ENCODE data around the gene MOB3A.
A peak's percentile ranks its signal among the peaks of the same experiment; 100 is the strongest.

The MOB3A gene

DNA sequence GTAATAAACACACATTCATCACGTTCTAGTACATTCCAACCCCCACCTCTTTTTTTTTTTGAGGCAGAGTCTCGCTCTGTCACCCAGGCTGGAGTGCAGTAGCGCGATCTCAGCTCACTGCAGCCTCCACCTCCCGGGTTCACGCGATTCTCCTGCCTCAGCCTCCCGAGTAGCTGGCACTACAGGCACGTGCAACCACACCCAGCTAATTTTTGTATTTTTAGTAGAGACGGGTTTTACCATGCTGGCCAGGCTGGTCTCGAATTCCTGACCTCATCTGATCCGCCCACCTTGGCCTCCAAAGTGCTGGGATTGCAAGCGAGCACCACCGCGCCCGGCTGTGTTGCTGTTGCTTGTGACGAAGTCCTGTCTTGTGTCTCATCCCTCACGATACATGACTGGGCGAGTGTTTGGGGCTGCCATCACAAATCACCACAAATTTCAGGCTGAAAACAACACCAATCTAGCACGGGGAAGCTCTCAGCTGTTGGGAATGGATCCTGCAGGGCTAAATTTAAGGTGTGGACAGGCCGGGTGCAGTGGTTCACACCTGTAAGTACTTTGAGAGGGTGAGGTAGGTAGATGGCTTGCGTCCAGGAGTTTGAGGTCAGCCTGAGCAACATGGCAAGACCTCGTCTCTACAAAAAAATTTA lies 15.7 kb downstream of the MOB3A start:
- no peak for FAIRE-seq

DNA sequence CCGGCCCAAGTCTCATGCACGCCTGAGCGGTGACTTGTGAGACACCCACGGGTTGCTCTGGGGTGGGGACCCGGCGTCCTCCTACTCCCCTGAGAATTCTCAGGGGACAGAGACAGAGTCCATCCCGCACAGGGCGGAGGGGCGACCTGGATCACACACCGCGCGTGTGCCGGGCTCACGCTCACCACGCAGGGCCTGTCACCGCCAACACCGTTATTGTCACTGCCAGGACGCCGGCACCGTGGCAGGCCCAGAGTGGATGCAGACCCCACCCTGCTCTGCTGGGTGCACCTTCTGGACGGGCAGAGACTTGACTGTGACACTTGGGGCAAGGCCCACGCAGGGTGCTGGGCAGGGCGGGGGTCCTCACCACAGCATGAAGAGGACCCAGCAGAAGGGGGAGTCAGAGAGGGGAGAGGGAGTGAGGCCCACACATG lies 16.2 kb downstream of the MOB3A start:
- FAIRE-seq, result no peak

DNA sequence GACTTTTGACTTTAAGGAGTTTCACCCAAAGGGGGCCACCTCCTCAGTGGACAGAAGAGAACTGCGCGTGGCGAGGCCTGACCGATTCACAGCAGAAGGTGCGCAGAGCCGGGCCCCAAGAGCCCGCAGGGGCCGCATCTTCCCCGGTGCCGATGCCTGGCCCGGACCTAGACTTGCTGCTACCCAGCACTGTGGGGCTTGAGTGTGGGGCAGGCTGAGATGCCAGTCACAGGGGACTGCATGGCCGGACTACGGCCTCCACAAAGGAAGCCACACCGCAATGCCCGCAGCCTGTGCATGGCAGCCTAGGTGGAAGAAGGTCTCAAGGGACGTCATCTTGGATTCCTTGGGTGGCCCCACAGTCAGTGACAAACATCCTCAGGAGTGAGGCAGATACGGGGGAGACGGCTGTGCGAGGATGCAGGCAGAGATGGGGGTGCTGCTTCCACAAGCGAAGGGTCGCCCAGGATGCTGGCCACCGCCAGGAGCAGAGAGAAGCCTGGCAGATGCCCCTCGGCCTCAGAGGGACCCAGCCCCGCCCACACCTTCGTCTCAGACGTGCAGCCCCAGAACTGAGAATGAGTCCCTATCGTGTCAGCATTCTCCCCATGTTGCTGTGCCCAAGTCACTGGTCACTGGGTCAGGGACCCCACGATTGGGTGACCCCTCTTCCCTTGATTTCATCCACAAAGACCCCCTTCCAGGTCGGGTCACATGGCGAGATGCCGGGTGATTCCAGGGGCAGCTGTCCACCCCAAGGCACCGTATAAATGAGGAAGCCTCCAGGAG lies 16.9 kb downstream of the MOB3A start:
- FAIRE-seq, result no peak

DNA sequence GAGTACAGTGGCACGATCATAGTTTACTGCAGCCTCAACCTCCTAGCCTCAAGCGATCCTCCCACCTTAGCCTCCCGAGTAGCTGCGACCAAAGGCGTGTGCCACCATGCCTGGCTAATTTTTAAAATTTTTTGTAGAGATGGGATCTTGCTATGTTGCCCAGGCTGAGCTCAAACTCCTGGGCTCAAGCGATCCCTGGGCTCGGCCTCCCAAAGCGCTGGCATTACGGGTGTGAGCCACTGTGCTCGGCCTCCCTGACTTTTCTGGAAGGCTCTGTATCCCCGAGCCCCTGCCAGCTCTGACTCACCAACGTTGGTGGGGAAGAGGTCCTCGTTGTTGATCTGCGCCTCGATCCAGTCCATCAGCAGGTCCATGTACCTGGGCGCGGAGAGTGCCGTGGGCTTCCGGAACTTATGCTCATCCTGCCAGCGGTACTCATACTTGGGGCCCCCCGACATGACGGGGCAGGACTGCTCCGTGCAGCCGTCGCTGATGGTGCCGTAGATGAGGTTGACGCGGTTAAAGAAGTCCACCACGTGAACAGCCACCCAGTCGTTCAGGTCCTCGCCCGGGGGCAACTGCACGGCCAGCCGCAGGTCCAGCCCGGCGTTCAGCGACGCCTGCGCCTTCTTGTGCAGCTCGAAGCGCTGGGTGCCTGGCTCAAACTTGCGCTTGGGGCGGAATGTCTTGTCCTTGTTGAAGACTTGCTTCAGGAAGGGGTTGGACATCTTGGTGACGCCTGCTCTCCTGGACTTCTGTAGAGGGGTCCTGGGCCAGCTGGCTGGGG lies 18.1 kb downstream of the MOB3A start:
- no peak for FAIRE-seq

DNA sequence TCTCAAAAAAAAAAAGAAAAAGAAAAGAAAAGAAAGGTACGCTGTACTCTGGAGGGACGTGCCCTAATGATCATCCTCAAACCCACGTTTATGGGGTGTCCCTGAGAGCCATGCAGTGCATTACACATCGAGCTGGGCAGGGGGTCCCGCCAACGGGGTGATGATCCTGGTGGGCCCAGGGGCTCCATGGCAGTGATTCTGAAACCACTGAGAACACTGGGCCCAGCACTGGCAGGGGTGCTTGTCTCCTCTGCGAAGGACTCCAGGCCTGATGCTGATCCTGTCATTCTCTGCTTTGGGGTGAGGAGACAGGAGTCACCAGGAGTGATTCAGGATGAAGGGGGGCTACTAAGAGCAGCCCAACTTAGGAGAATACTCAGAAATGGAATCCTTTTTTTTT lies 18.7 kb downstream of the MOB3A start:
- no peak for FAIRE-seq

DNA sequence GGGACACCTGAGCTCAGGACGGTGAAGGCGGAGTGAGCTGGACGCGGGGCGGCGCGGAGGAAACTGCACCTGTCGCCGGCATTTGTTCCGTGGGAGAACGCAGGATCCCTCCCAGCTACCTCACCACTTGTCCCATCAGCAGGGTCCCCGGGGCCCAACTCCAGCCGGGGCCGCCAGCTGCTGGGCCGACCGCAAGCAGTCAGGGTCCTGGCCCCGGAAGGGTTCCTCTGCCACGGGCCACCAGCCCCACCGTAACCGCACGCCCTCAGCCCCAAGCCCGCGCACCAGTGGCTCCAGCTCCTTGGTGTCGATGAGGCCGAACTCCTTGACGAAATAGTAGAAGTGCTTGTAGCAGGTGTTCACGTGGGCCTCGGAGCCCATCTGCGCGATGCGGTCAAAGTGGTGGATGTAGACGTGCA lies 19.6 kb downstream of the MOB3A start:
- FAIRE-seq, result no peak

GRCh38 chr19:2072757-2073551 lies 23.2 kb downstream of the MOB3A start:
- FAIRE-seq, result no peak

DNA sequence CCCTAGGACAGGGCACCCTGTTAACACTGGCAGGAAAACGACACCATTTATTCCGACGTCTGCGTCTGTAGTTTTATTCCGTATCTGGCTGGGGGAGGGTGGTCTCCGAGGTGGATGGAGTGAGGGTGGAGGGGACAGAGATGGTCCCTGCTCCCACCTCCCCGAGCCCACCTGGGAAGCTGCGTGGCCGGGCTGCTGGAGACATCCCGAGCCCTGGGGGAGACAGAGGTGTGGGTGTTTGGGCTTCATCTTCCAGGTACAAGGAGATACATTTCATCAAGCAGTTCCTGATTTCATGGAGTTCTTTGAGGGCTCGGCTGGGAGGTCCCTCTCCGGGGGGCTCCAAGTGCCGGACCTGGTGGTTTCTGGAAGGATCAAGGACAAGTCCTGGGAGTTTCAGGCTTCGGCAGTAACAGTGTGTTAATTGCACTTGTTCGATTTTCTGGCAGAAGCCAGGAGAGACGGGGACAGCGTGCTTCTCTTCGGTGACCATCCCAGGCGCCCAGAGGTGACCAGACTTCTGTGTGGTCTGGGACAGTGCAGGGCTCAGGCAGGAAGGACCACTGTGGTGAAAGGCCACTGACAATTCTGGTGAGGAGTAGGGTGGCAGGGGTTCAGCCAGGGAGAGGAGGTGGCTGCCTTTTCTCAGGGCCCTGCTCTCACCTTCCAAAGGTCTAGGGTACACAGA lies 25.0 kb downstream of the MOB3A start:
- FAIRE-seq, result no peak

GRCh38 chr19:2070436-2070827 lies 25.7 kb downstream of the MOB3A start:
- FAIRE-seq, result no peak

- no peak for FAIRE-seq
Measured at GRCh38 chr19:2064788-2065524, 31.2 kb downstream of the MOB3A start.

DNA sequence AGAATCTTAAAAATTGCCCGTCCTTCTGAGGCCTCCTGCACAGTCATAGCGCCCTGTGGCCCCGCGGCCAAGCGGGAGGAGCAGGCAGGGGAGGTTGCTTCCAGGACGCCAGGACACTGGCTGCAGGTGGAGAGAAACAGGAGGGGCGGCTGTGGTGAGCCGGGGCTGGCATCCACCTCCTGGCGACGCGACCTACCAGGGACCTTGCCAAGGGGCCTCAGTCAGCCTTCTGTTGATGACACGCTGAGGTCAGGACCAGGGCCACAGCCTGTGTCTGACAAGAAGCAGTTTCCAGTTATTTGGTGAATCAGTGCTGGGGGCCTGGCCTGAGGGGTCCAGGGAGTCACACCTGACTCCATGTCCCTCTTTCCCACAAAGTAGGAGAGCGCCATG lies 31.7 kb downstream of the MOB3A start:
- no peak for FAIRE-seq

- no peak for FAIRE-seq
Measured at GRCh38 chr19:2063824-2064223, 32.3 kb downstream of the MOB3A start.

GRCh38 chr19:2062770-2063169 lies 33.4 kb downstream of the MOB3A start:
- no peak for FAIRE-seq

GRCh38 chr19:2062389-2062729 lies 33.8 kb downstream of the MOB3A start:
- no peak for FAIRE-seq

DNA sequence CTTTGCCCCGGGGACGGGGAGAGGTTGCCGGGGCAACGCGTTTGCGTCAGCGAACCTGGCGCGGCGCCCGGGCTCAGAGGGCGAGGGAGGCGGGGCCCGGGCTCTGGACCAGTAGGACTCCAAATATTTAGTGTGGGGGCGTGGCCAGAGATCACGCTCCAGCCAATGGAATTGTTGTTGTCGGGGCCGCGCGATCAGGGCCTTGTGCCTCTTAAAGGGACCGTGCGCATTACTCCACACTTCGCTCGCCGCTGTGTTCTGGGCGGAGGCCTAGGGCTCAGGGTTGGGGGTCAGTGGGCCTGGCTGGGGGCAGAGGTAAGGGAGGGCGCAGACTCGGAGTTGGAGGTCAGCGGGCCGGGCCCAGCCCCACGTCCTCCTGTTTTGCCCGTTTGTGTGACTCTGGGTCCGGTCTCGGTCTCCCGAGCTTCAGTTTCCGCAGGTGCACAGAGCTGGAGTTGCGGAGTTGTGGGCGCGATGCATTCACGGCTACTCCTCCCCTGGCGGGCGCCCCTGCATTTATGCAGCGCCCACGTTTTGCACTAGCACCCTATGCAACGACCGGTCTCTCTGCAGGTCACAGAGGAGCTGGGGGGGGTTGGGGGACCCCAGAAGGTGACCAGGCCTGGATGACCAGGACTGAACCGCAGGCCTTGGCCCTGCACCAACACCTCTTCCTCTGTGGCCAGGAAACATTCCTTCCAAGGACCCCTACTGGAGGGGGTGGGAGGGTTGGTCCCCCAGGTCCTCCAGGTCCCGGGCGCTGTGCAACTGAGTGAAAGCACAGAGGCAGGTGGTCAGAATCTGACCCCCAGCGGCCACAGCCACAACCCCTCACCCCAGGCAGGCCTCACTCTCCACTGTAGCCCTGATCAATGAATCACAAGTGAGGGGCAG lies 34.4 kb downstream of the MOB3A start:
- peak; percentile 92 for FAIRE-seq

DNA sequence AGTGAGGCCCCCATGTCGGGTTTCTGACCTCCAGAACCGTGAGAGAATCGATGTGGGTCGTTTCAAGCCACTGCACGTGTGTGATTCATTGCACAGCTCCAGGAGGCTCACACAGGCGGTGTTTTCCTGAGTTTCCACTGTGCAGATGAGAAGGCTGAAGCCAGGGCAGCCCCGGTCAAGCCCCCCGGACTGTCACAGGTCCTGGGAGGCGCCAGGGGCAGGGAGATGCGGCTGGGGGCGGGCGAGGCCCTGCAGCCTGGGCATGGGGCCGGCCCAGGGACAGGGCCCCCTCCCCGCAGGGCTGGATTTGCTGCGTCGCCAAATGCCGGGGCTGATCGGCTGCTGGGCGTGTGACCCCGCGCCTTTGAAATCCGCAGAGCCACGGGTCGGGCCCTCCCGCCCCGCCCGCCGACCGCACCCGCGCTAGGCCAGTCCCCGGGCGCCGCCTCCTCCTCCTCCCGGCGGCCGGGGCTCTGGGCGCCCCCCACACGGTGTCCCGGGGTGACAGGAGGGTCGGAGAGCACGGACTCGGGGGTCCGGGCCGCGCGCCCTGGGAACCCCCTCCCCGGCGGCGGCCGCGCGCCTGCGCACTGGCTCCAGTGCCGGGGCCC lies 35.1 kb downstream of the MOB3A start:
- FAIRE-seq, result no peak

- no peak for FAIRE-seq
Measured at GRCh38 chr19:2059422-2060201, 36.5 kb downstream of the MOB3A start.

- no peak for FAIRE-seq
Measured at GRCh38 chr19:2058570-2059421, 37.3 kb downstream of the MOB3A start.
